Measurements from ENCODE around the gene TRIM44.

Gene TRIM44

DNA sequence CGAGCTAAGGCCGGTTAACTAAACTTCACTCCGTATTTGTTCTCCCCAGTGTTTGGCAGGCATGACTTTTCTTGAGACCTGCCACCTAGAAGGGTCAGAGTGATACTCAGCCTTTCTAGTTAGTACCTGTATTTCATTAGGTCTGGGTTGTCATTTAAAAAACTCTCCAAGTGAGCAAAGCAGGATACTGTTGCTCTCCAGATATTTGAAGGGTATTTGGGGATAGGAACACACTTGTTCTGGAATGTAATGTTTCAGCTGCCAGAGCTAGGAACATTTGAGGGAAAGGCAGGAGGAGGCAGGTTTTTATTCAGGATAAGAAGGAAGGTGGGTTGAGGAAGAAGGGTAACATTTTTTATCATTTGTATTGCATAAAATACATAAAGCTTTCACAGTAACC, 140.1 kb downstream of the TRIM44 start:
- H3K27ac ChIP-seq: no peak overlapping the region
- no peak for TF ChIP-seq ZFX (IDR thresholded peaks at IDR 0.05)
- TF ChIP-seq CTCF (conservative IDR thresholded peaks at IDR 0.05): no peak

GRCh38 chr11:35803115-35803514, 140.5 kb downstream of the TRIM44 start:
- H3K27ac ChIP-seq: no peak overlapping the region
- TF ChIP-seq CTCF (conservative IDR thresholded peaks at IDR 0.05) (no peak), ZFX (IDR thresholded peaks at IDR 0.05) (no peak)

- no peak overlapping the region for H3K27ac ChIP-seq
- no peak for TF ChIP-seq ZFX (IDR thresholded peaks at IDR 0.05)
- TF ChIP-seq CTCF (conservative IDR thresholded peaks at IDR 0.05): no peak
Measured at GRCh38 chr11:35804451-35805040, 142.0 kb downstream of the TRIM44 start.

DNA sequence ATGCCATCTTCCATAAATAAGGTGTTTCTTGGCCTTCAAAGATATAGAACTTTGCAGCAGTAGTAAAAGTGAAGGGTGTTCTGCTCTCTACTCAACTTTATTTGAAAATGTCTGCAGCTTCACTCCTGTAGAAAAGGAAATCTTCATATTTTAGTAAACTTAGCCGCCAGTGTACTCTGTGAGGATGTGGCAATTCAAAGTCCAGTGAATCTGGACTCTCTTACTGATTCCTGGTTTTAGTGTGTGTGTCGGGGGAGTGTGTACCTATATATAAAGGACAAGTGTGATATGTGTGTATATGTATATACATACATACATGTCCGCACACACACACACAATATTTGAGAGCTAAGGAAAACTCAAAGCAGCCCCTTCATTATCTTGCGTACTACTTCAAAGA, 147.0 kb downstream of the TRIM44 start:
- no peak overlapping the region for H3K27ac ChIP-seq
- no peak for TF ChIP-seq ZFX (IDR thresholded peaks at IDR 0.05)
- no peak for TF ChIP-seq CTCF (conservative IDR thresholded peaks at IDR 0.05)

GRCh38 chr11:35810045-35810645, 147.6 kb downstream of the TRIM44 start:
- H3K27ac ChIP-seq: no peak overlapping the region
- no peak for TF ChIP-seq ZFX (IDR thresholded peaks at IDR 0.05)
- TF ChIP-seq CTCF (conservative IDR thresholded peaks at IDR 0.05): no peak

DNA sequence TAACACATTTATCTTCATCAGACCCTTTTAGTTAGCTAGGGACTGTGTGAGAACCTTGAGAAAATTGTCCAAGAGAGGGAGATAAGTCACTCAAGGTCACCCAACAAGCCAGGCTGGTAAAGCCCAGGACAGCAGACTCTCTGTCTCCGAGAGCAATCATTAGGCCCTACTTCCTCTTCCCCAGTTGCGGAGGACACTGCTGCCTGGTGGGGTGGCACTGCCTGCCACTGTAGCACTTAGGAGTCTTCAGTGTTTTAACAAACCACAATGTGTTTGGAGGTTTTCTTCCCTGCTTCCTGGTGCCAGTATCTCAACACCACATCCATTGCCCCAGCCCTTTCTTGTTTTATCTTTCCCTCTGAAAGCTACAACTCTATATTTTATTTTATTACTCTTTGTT, 149.2 kb downstream of the TRIM44 start:
- TF ChIP-seq CTCF (conservative IDR thresholded peaks at IDR 0.05): no peak
- H3K27ac ChIP-seq: no peak overlapping the region

DNA sequence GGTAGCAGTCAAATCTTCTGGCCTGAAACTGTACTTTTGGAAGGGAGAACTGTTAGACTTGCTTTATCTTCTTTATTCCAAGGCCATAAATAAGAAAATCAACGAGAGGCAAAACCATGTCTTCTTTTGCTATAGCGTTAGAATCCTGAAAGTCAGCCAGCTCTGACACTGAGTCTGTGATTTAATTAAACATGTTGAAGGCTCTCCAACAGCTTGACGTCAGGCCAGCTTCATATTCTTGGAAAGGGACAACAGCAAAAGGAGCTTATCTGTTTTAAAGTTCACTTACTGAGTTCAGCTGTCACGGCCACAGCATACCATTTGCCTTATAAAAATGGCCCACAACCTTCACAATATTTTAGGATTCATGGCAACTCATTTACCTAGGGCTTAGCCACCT, 150.3 kb downstream of the TRIM44 start:
- TF ChIP-seq CTCF (conservative IDR thresholded peaks at IDR 0.05) (no peak), ZFX (IDR thresholded peaks at IDR 0.05) (no peak)
- H3K27ac ChIP-seq: no peak overlapping the region

All from C4-2B (cell line).